ENCODE measurements around the gene DUSP14. TPM values are rescaled to one million over a fixed set of nuclear protein-coding genes. Genes with fewer than 3 reads are reported as not detected.

DUSP14 gene
- total RNA-seq, 2 experiments from 2014 or later: 9.3 to 11.0 TPM

DNA sequence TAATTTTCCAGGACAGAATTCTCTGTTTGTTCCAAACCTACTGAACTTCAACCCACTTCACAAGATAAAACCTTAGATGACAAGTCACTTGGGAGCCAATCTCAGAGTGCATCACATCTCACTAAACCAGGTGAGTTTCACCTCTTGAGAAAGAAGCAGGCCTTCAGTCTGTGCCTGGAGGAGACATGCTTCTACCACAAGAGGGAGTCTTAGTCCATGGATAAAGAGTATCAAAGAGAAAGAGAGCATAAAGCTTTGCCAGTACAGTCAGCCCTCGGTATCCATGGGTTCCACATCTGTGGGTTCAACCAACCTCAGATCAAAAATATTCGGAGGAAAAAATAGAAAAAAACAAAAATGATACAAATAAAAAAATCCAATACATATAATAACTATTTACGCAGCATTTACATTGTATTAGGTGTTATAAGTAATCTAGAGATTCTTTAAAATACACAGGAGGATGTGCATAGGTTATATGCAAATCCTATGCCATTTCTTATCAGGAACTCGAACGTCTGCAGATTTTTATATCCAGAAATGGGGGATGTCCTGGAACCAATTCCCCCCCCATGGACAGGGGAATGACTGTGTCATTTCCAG is 37.7 kb downstream of the DUSP14 start:
- Mint-ChIP-seq H3K9me3 (no peaks in the 10 kb centered on the region), H3K4me3 (no peak overlapping the region), H3K27ac (no peak overlapping the region), H3K4me1 (peaks cover 12% of the 10 kb centered on the region), H3K27me3 (no peaks in the 10 kb centered on the region), H3K36me3 (ENCODE audit: low read depth) (peaks cover 44% of the 10 kb centered on the region)
- POLR2A ChIA-PET: interaction anchor here (0.5 kb wide), 1 partner anchor 30 kb away, joined by 3 read pairs; no protein-coding TSS in a partner anchor
- DNase-seq: peak; percentile 29
- CTCF ChIA-PET: interaction anchor here (0.7 to 1.3 kb wide), 3 partner anchors 10 to 959 kb away, joined by 3 to 6 read pairs (median 5); no protein-coding TSS in a partner anchor

DNA sequence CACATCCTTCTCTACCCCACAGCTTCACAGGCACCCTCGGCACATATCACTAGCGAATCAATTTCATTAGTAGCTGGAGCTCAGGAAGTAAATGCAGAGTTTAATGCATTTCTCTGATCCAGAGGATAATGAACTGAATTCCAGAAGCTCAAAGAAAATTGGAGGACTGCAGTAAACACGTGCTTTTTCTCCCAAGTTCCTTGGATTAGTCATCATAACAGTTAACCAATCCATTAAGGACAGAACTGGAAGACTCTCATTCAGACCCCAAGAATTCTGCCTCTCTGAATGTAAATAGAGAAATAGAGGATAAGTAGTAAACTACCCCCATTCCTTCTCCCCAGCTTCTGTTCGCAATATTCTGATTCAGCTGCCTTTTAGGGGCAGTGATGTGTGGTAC is 40.7 kb downstream of the DUSP14 start:
- no peak for DNase-seq
- Mint-ChIP-seq H3K9me3 (no peaks in the 10 kb centered on the region), H3K36me3 (ENCODE audit: low read depth) (peaks cover 42% of the 10 kb centered on the region), H3K4me3 (no peak overlapping the region), H3K27me3 (no peaks in the 10 kb centered on the region), H3K27ac (no peak overlapping the region), H3K4me1 (no peaks in the 10 kb centered on the region)
- POLR2A ChIA-PET: no interaction called here
- CTCF ChIA-PET: interaction anchor here (0.8 kb wide), 1 partner anchor 11 kb away, joined by 3 read pairs; no protein-coding TSS in a partner anchor

DNA sequence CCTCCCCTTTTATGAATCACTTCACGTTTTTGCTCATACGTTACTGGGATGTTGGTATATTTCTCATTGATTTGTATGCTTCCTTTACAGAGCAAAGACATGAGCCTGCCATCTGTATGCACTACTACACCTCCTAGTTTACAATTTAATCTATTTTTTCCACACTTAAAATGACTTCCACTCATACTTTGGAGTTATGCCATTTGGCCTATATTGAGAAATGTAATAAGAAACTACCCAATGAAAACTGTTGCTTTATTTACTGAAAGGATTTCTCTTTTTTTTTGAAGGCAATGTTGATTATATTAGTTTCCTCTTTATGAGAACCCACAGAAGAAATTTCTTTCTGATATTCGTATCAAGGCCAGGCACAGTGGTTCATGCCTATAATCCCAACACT is 43.1 kb downstream of the DUSP14 start:
- Mint-ChIP-seq H3K4me3 (no peak overlapping the region), H3K4me1 (no peaks in the 10 kb centered on the region), H3K36me3 (ENCODE audit: low read depth) (peaks cover 55% of the 10 kb centered on the region), H3K27me3 (no peaks in the 10 kb centered on the region), H3K9me3 (no peaks in the 10 kb centered on the region), H3K27ac (no peak overlapping the region)
- POLR2A ChIA-PET: no interaction called here
- CTCF ChIA-PET: no interaction called here
- no peak for DNase-seq

DNA sequence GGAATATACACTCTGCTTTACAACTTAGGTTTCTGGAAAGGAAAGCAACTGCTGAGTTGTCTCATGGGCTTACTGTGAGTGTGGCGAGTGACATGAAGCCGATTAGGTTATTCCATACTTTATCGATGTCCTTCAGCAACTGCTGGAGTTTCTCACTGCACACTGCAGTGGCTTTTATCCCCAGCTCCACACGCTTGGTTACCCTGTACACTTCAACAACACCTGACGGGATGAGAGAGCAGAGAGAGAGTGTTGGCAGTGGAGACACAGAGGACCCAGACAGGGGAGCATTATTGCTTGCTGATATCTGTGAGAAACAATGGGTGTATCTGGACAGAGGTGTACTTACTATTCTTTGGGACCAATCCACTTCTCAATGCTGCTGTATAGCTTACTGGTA is 46.2 kb downstream of the DUSP14 start:
- no peak overlapping the region for H3K4me3 Mint-ChIP-seq
- peaks cover 60% of the 10 kb centered on the region for H3K36me3 Mint-ChIP-seq (ENCODE audit: low read depth)
- no peaks in the 10 kb centered on the region for H3K4me1 Mint-ChIP-seq
- CTCF ChIA-PET: no interaction called here
- POLR2A ChIA-PET: no interaction called here
- no peaks in the 10 kb centered on the region for H3K9me3 Mint-ChIP-seq
- no peak overlapping the region for H3K27ac Mint-ChIP-seq
- no peaks in the 10 kb centered on the region for H3K27me3 Mint-ChIP-seq
- no peak for DNase-seq

DNA sequence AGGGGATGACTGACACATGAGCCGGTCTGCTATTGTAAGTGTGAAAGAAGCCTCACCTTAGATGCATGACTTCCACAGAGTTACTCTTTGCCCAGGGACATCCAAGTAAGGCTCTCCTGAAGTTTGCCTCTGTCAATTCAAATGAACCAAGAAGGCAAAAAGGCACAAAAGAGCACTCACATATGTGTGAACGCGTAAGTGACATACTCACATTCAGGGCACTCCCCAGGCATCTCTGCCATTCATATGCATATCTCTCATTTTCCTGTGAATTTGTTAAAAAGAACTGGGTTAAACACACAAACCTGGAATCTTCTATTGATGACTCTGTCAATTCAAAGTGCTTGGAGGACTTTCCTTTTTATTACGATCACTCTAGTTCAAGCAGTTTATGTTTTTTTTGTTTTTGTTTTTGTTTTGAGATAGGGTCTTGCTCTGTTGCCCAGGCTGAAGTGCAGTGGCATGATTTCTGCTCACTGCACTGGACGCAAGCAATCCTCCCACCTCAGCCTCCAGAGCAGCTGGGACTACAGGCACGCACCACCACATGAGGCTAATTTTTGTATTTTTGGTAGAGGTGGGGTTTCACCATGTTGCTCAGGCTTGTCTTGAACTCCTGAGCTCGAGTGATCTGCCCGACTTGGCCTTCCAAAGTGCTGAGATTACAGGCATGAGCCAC is 49.4 kb downstream of the DUSP14 start:
- CTCF ChIA-PET: interaction anchor here (0.6 to 1.7 kb wide), 2 partner anchors 31 to 54 kb away, joined by 4 to 5 read pairs; no protein-coding TSS in a partner anchor
- H3K4me3 Mint-ChIP-seq: no peak overlapping the region
- no peak overlapping the region for H3K27ac Mint-ChIP-seq
- H3K4me1 Mint-ChIP-seq: no peaks in the 10 kb centered on the region
- H3K9me3 Mint-ChIP-seq: no peaks in the 10 kb centered on the region
- POLR2A ChIA-PET: no interaction called here
- no peaks in the 10 kb centered on the region for H3K27me3 Mint-ChIP-seq
- no peak for DNase-seq
- peaks cover 60% of the 10 kb centered on the region for H3K36me3 Mint-ChIP-seq (ENCODE audit: low read depth)

GRCh38 chr17:37541880-37542660 is 52.4 kb downstream of the DUSP14 start:
- ChIA-PET CTCF (interaction anchor here (1.0 to 1.2 kb wide), 3 partner anchors 13 to 169 kb away, joined by 3 to 5 read pairs (median 4); no protein-coding TSS in a partner anchor), POLR2A (interaction anchor here (0.6 kb wide), 1 partner anchor 9 kb away, joined by 3 read pairs; no protein-coding TSS in a partner anchor)
- peaks cover 47% of the 10 kb centered on the region for H3K36me3 Mint-ChIP-seq (ENCODE audit: low read depth)
- H3K4me3 Mint-ChIP-seq: no peak overlapping the region
- H3K4me1 Mint-ChIP-seq: peaks cover 3% of the 10 kb centered on the region
- H3K9me3 Mint-ChIP-seq: no peaks in the 10 kb centered on the region
- peak overlapping the region; percentile 25 for H3K27ac Mint-ChIP-seq
- no peaks in the 10 kb centered on the region for H3K27me3 Mint-ChIP-seq
- DNase-seq: no peak

- H3K27me3 Mint-ChIP-seq: no peaks in the 10 kb centered on the region
- POLR2A ChIA-PET: no interaction called here
Measured at GRCh38 chr17:37543637-37544052, 54.0 kb downstream of the DUSP14 start.

GRCh38 chr17:37545486-37545885 is 55.8 kb downstream of the DUSP14 start:
- no peak for DNase-seq
- ChIA-PET POLR2A (no interaction called here), CTCF (interaction anchor here (0.6 to 1.1 kb wide), 2 partner anchors 50 to 316 kb away, joined by 4 read pairs; no protein-coding TSS in a partner anchor)
- peaks cover 5% of the 10 kb centered on the region for H3K4me1 Mint-ChIP-seq
- H3K4me3 Mint-ChIP-seq: no peak overlapping the region
- no peak overlapping the region for H3K27ac Mint-ChIP-seq
- H3K36me3 Mint-ChIP-seq (ENCODE audit: low read depth): peaks cover 40% of the 10 kb centered on the region
- no peaks in the 10 kb centered on the region for H3K9me3 Mint-ChIP-seq
- H3K27me3 Mint-ChIP-seq: no peaks in the 10 kb centered on the region

More at GRCh38 chr17:37543637-37544052, 54.0 kb downstream of the DUSP14 start:
- Mint-ChIP-seq H3K4me3 (no peak overlapping the region), H3K4me1 (peaks cover 3% of the 10 kb centered on the region), H3K27ac (no peak overlapping the region), H3K9me3 (no peaks in the 10 kb centered on the region), H3K36me3 (ENCODE audit: low read depth) (peaks cover 41% of the 10 kb centered on the region)
- CTCF ChIA-PET: interaction anchor here (0.6 to 0.9 kb wide), 2 partner anchors 22 to 125 kb away, joined by 3 read pairs; no protein-coding TSS in a partner anchor
- DNase-seq: no peak

DNA sequence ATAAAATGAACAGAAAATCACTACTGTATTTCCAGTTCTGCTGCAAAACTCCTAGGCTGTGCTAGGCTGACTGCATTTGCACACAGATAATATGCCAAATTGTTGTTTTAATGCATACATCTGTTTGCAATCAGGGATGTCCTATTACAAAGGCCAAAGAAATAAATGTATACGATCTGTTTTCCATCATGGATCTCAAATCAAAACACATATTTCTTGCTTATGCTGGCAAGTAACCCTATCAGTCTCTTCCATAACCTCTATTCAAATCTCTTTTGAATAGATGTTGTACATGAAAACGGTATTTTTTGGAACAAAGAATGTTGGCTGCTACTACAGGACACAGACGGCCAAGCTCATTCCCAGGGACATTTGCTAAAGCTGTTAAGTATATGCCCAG is 56.6 kb downstream of the DUSP14 start:
- Mint-ChIP-seq H3K4me3 (no peak overlapping the region), H3K4me1 (peaks cover 10% of the 10 kb centered on the region), H3K27ac (no peak overlapping the region), H3K27me3 (no peaks in the 10 kb centered on the region), H3K9me3 (no peaks in the 10 kb centered on the region), H3K36me3 (ENCODE audit: low read depth) (peaks cover 41% of the 10 kb centered on the region)
- ChIA-PET CTCF (interaction anchor here (0.6 kb wide), 1 partner anchor 32 kb away, joined by 3 read pairs; no protein-coding TSS in a partner anchor), POLR2A (no interaction called here)
- no peak for DNase-seq

DNA sequence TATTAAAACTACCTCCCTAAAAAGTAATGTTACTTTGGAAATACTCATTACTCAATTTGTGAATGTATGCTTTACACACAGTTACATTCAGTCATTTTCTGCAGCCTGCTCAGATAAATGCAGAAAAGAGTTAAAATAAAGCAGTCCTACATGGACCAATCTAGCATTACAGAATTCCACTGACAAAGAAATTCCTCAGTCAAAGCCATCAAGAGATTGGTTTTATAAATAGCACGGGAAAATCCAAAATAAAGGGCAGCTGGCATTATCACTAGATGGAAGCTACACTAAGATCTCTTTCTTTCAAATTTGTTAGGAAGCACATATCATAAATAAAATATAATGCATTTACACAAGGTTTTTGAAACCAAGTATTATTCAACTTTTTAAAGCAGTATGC is 58.3 kb downstream of the DUSP14 start:
- DNase-seq: no peak
- Mint-ChIP-seq H3K27ac (no peak overlapping the region), H3K27me3 (no peaks in the 10 kb centered on the region), H3K36me3 (ENCODE audit: low read depth) (peaks cover 44% of the 10 kb centered on the region), H3K9me3 (no peaks in the 10 kb centered on the region), H3K4me1 (peaks cover 21% of the 10 kb centered on the region), H3K4me3 (no peak overlapping the region)
- ChIA-PET POLR2A (no interaction called here), CTCF (no interaction called here)

GRCh38 chr17:37551788-37552187 is 62.1 kb downstream of the DUSP14 start:
- ChIA-PET CTCF (interaction anchor here (0.6 kb wide), 3 partner anchors 102 to 1323 kb away, joined by 4 to 5 read pairs (median 4); no protein-coding TSS in a partner anchor), POLR2A (no interaction called here)
- H3K27me3 Mint-ChIP-seq: no peaks in the 10 kb centered on the region
- no peak for DNase-seq
- H3K9me3 Mint-ChIP-seq: no peaks in the 10 kb centered on the region
- no peak overlapping the region for H3K4me3 Mint-ChIP-seq
- H3K27ac Mint-ChIP-seq: no peak overlapping the region
- H3K4me1 Mint-ChIP-seq: peaks cover 21% of the 10 kb centered on the region
- peaks cover 54% of the 10 kb centered on the region for H3K36me3 Mint-ChIP-seq (ENCODE audit: low read depth)

GRCh38 chr17:37553401-37553966 is 63.8 kb downstream of the DUSP14 start:
- Mint-ChIP-seq H3K27ac (no peak overlapping the region), H3K27me3 (no peaks in the 10 kb centered on the region), H3K9me3 (no peaks in the 10 kb centered on the region), H3K4me1 (peaks cover 21% of the 10 kb centered on the region), H3K36me3 (ENCODE audit: low read depth) (peaks cover 59% of the 10 kb centered on the region), H3K4me3 (no peak overlapping the region)
- ChIA-PET POLR2A (interaction anchor here (0.6 kb wide), 1 partner anchor 59 kb away, joined by 3 read pairs; no protein-coding TSS in a partner anchor), CTCF (no interaction called here)
- DNase-seq: no peak
